ENCODE data around the gene TRIM47.
"Not testable (repeated sequence)": the region's sequence is repeated elsewhere in the genome, so short reads cannot be mapped to it uniquely, and the experiment has no call there.

The TRIM47 gene

DNA sequence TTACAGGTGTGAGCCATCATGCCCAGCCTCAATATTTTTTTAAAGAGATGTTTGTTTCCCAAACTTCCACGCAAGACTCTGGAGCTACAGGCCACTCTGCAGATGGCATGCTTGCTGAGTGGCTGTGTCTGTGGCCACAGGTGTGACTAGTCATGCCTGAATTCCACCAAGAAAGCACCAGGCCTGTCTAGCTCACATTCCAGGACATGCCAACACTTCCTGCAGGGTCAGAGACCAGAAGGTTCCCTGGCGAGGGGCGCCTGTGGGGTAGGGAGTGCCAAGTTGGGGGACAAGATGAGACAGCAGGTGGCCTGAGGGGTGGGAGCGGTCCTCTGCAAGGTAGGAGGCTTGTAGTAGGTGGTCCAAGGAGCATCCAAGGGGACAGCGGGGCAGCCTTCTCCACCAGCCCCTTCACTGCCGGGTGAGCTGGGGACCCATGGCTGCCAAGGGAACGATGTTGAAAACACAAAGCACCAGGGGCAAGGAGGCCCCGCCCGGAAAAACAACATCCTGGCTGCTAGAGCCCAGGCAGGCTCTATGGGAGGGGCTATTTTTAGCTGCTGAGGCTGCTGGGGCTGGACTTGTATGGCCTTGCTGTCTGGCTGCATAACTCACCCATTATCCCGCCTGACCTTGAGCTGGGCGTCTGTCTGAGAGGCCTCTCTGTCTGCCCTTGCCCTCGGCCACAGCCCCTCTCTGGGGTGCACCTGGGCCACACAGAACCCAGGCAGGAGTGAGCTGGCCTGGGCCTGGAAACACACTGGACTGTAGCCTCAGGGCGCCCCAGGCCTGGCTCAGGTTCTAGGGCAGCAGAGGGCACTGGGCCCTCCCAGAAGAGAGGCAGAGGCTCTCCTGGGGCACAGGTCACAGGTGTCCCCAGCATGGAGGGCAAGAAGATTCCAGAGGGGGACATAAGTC lies 5.7 kb downstream of the TRIM47 start:
- H3K27ac ChIP-seq (ENCODE audit: low read length, poor library complexity, severe bottlenecking) = peak overlapping the region; percentile 75
- H4K91ac ChIP-seq (ENCODE audit: low read length) = peak overlapping the region; percentile 98
- peak overlapping the region; percentile 91 for H4K8ac ChIP-seq (ENCODE audit: low read length)
- peak; percentile 96 for DNase-seq
- peaks cover 23 to 25% of the 10 kb centered on the region in 2 experiments for H3K36me3 ChIP-seq (ENCODE audit: control insufficient read depth in 1 of 2, insufficient read depth in 2 of 2, low read depth in 1 of 2, low read length in 2 of 2)
- no peak overlapping the region for H2AFZ ChIP-seq (ENCODE audit: low read depth, low read length)
- no peak overlapping the region for H3K4me3 ChIP-seq (ENCODE audit: insufficient read depth in 1 of 2, low read depth in 1 of 2, low read length in 2 of 2)
- peak overlapping the region; percentile 91 for H2BK15ac ChIP-seq (ENCODE audit: low read depth, poor library complexity, severe bottlenecking)
- peak overlapping the region; percentile 62 to 92 for H3K4ac ChIP-seq (ENCODE audit: low read depth in 1 of 2, low read length in 2 of 2)
- H2BK120ac ChIP-seq (ENCODE audit: low read depth, low read length) = peak overlapping the region; percentile 83
- no peaks in the 10 kb centered on the region for H3K9me3 ChIP-seq (ENCODE audit: control insufficient read depth, low read length)
- peak overlapping the region in 1 of 2 experiments; percentile 50 for H3K14ac ChIP-seq (ENCODE audit: low read length in 2 of 2)
- H3K4me2 ChIP-seq (ENCODE audit: low read length, poor library complexity, severe bottlenecking) = no peak overlapping the region
- H3K9ac ChIP-seq (ENCODE audit: low read length) = peak overlapping the region; percentile 84
- peaks cover 43% of the 10 kb centered on the region for H3K4me1 ChIP-seq (ENCODE audit: control insufficient read depth, insufficient read depth, low read depth, low read length)
- H3K18ac ChIP-seq (ENCODE audit: low read depth in 1 of 2, low read length in 2 of 2) = peak overlapping the region; percentile 91 to 94
- H2BK12ac ChIP-seq (ENCODE audit: low read length in 2 of 2) = peak overlapping the region; percentile 96 to 99
- peak overlapping the region in 1 of 2 experiments; percentile 10 for H3K23ac ChIP-seq (ENCODE audit: low read length in 2 of 2)
- H3K27me3 ChIP-seq (ENCODE audit: control insufficient read depth in 1 of 2, insufficient read depth in 1 of 2, low read length in 2 of 2) = no peaks in the 10 kb centered on the region
- H2AK5ac ChIP-seq (ENCODE audit: low read length, severe bottlenecking) = peak overlapping the region; percentile 74
- WGBS = 45% methylated on average over 13 of the region's 13 CpGs
- H2BK5ac ChIP-seq (ENCODE audit: low read depth, low read length, poor library complexity, severe bottlenecking) = peak overlapping the region; percentile 77
- peaks cover 10% of the 10 kb centered on the region for H3K79me1 ChIP-seq (replicated peaks; ENCODE audit: low read length, poor library complexity, severe bottlenecking)

DNA sequence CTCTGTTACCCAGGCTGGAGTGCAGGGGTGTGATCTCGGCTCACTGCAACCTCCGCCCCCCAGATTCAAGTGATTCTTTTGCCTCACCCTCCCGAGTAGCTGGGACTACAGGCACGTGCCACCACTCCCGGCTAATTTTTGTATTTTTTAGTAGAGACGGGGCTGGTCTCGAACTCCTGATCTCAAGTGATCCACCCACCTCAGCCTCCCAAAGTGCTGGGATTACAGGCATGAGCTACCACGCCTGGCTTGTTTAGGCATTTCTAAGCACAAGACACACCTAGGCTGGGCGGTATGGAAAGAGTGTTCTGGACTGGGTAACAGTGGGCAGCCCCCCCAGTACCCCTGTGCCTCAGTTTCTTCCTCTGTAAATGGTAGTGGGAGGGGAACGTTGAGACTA lies 8.2 kb downstream of the TRIM47 start:
- H3K18ac ChIP-seq (ENCODE audit: low read depth in 1 of 2, low read length in 2 of 2) = peak overlapping the region; percentile 93 to 94
- H3K23ac ChIP-seq (ENCODE audit: low read length in 2 of 2); DNase-seq; H3K79me1 ChIP-seq (replicated peaks; ENCODE audit: low read length, poor library complexity, severe bottlenecking); H2BK120ac ChIP-seq (ENCODE audit: low read depth, low read length); H2AK5ac ChIP-seq (ENCODE audit: low read length, severe bottlenecking); H3K27ac ChIP-seq (ENCODE audit: low read length, poor library complexity, severe bottlenecking); H3K27me3 ChIP-seq (ENCODE audit: control insufficient read depth in 1 of 2, insufficient read depth in 1 of 2, low read length in 2 of 2); H2AFZ ChIP-seq (ENCODE audit: low read depth, low read length); H3K4me2 ChIP-seq (ENCODE audit: low read length, poor library complexity, severe bottlenecking); H3K14ac ChIP-seq (ENCODE audit: low read length in 2 of 2); H3K9me3 ChIP-seq (ENCODE audit: control insufficient read depth, low read length); H2BK5ac ChIP-seq (ENCODE audit: low read depth, low read length, poor library complexity, severe bottlenecking): not testable (repeated sequence)
- H4K8ac ChIP-seq (ENCODE audit: low read length) = peak overlapping the region; percentile 84
- peak overlapping the region; percentile 88 for H3K9ac ChIP-seq (ENCODE audit: low read length)
- 98% methylated on average over 8 of the region's 10 CpGs for WGBS
- H2BK15ac ChIP-seq (ENCODE audit: low read depth, poor library complexity, severe bottlenecking) = peak overlapping the region; percentile 93
- peak overlapping the region in 1 of 2 experiments; percentile 68 for H3K4me3 ChIP-seq (ENCODE audit: insufficient read depth in 1 of 2, low read depth in 1 of 2, low read length in 2 of 2)
- H3K4ac ChIP-seq (ENCODE audit: low read depth in 1 of 2, low read length in 2 of 2) = peak overlapping the region in 1 of 2 experiments; percentile 86
- H4K91ac ChIP-seq (ENCODE audit: low read length) = peak overlapping the region; percentile 66
- H3K36me3 ChIP-seq (ENCODE audit: control insufficient read depth in 1 of 2, insufficient read depth in 2 of 2, low read depth in 1 of 2, low read length in 2 of 2) = peaks cover 12 to 18% of the 10 kb centered on the region in 2 experiments
- H2BK12ac ChIP-seq (ENCODE audit: low read length in 2 of 2) = peak overlapping the region; percentile 64 to 92
- peaks cover 18% of the 10 kb centered on the region for H3K4me1 ChIP-seq (ENCODE audit: control insufficient read depth, insufficient read depth, low read depth, low read length)

DNA sequence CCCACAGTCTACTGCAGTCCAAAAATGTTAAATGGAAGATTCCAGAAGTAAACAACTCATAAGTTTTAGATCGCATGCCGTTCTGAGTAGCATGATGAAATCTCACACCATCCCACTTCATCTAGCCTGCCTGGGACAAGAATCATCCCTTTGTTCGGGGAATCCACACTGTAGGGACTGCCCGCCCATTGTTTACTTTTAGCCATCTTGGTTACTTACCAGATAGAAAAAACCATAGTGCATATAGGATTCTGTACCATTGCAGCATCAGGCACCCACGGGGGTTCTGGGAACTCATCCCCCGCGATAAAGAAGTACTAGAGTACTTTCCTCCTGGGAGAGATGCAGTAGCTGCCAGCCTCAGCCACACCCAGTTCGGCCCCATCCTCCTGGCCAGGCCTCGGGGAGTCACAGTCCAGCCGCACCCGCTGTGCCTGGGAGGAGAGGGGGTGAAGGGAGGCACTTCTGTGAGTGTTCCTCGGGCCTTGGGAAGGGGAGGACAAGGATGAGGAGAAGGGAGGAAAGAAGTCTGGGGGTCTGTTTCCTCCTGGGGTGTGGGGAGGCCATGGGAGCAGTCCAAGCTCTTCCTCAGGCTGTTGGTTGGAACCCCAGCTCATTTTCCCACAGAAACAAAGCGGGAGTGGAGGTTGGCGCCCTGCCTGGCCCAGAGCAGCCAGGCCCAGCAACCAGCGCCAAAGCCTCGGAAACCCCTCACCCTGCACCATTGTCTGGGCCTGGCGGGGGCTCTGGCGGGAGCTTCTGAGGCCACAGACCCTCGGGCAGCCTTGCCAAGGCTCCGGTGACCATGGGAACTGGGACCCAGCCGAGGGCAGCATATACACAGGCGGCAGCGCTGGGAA lies 8.9 kb downstream of the TRIM47 start:
- peak overlapping the region in 1 of 2 experiments; percentile 68 for H3K4me3 ChIP-seq (ENCODE audit: insufficient read depth in 1 of 2, low read depth in 1 of 2, low read length in 2 of 2)
- H2BK120ac ChIP-seq (ENCODE audit: low read depth, low read length) = peak overlapping the region; percentile 98
- peak overlapping the region; percentile 78 for H2BK15ac ChIP-seq (ENCODE audit: low read depth, poor library complexity, severe bottlenecking)
- no peak overlapping the region for H2BK5ac ChIP-seq (ENCODE audit: low read depth, low read length, poor library complexity, severe bottlenecking)
- H3K23ac ChIP-seq (ENCODE audit: low read length in 2 of 2) = no peak overlapping the region
- peak overlapping the region; percentile 93 for H4K8ac ChIP-seq (ENCODE audit: low read length)
- peaks cover 5 to 11% of the 10 kb centered on the region in 2 experiments for H3K36me3 ChIP-seq (ENCODE audit: control insufficient read depth in 1 of 2, insufficient read depth in 2 of 2, low read depth in 1 of 2, low read length in 2 of 2)
- H2AFZ ChIP-seq (ENCODE audit: low read depth, low read length) = no peak overlapping the region
- H3K14ac ChIP-seq (ENCODE audit: low read length in 2 of 2) = peak overlapping the region in 1 of 2 experiments; percentile 37
- peak overlapping the region; percentile 93 to 94 for H3K18ac ChIP-seq (ENCODE audit: low read depth in 1 of 2, low read length in 2 of 2)
- no peaks in the 10 kb centered on the region for H3K9me3 ChIP-seq (ENCODE audit: control insufficient read depth, low read length)
- H4K91ac ChIP-seq (ENCODE audit: low read length) = peak overlapping the region; percentile 95
- peak overlapping the region; percentile 42 to 99 for H3K4ac ChIP-seq (ENCODE audit: low read depth in 1 of 2, low read length in 2 of 2)
- peak; percentile 92 for DNase-seq
- 76% methylated on average over 23 of the region's 23 CpGs for WGBS
- H3K4me1 ChIP-seq (ENCODE audit: control insufficient read depth, insufficient read depth, low read depth, low read length) = peaks cover 17% of the 10 kb centered on the region
- H3K27ac ChIP-seq (ENCODE audit: low read length, poor library complexity, severe bottlenecking) = no peak overlapping the region
- H3K9ac ChIP-seq (ENCODE audit: low read length) = peak overlapping the region; percentile 88
- no peaks in the 10 kb centered on the region for H3K27me3 ChIP-seq (ENCODE audit: control insufficient read depth in 1 of 2, insufficient read depth in 1 of 2, low read length in 2 of 2)
- H2BK12ac ChIP-seq (ENCODE audit: low read length in 2 of 2) = peak overlapping the region; percentile 87 to 92
- peaks cover 5% of the 10 kb centered on the region for H3K79me1 ChIP-seq (replicated peaks; ENCODE audit: low read length, poor library complexity, severe bottlenecking)
- H2AK5ac ChIP-seq (ENCODE audit: low read length, severe bottlenecking) = peak overlapping the region; percentile 8
- H3K4me2 ChIP-seq (ENCODE audit: low read length, poor library complexity, severe bottlenecking) = no peak overlapping the region

Data from mesenchymal stem cell (in vitro differentiated cells and primary cell).